GM04504 (cell line): ENCODE results near the gene KCNT1.

Source experiments
- DNase-seq: peaks from one replicate; pipeline ENCODE4 v3.0.0-alpha.2; 2012; ENCODE audit warnings: low read depth

KCNT1 gene

GRCh38 chr9:135798263-135798585 lies 96.2 kb downstream of the KCNT1 start:
- DNase-seq = no peak

GRCh38 chr9:135799261-135799660 lies 97.3 kb downstream of the KCNT1 start:
- no peak for DNase-seq

- no peak for DNase-seq
Measured at GRCh38 chr9:135801070-135801469, 99.1 kb downstream of the KCNT1 start.

GRCh38 chr9:135802876-135803419 lies 101.0 kb downstream of the KCNT1 start:
- no peak for DNase-seq

- DNase-seq = no peak
Measured at GRCh38 chr9:135803441-135803840, 101.5 kb downstream of the KCNT1 start.

GRCh38 chr9:135804581-135805421 lies 102.8 kb downstream of the KCNT1 start:
- peak; percentile 2 for DNase-seq

- DNase-seq = no peak
Measured at GRCh38 chr9:135805422-135806022, 103.5 kb downstream of the KCNT1 start.

GRCh38 chr9:135809166-135809565 lies 107.2 kb downstream of the KCNT1 start:
- DNase-seq = peak; percentile 22

- DNase-seq = no peak
Measured at GRCh38 chr9:135810806-135811575, 109.0 kb downstream of the KCNT1 start.

- no peak for DNase-seq
Measured at GRCh38 chr9:135811801-135812200, 109.8 kb downstream of the KCNT1 start.

GRCh38 chr9:135812961-135813360 lies 111.0 kb downstream of the KCNT1 start:
- no peak for DNase-seq

GRCh38 chr9:135813671-135814290 lies 111.8 kb downstream of the KCNT1 start:
- DNase-seq = no peak

- no peak for DNase-seq
Measured at GRCh38 chr9:135814421-135815095, 112.6 kb downstream of the KCNT1 start.

GRCh38 chr9:135815413-135815812 lies 113.4 kb downstream of the KCNT1 start:
- DNase-seq = no peak

GRCh38 chr9:135815830-135816650 lies 114.1 kb downstream of the KCNT1 start:
- no peak for DNase-seq

GRCh38 chr9:135816651-135816970 lies 114.6 kb downstream of the KCNT1 start:
- DNase-seq = no peak

GRCh38 chr9:135817951-135818717 lies 116.1 kb downstream of the KCNT1 start:
- DNase-seq = no peak

GRCh38 chr9:135818718-135819475 lies 116.9 kb downstream of the KCNT1 start:
- DNase-seq = no peak

GRCh38 chr9:135819905-135820304 lies 117.9 kb downstream of the KCNT1 start:
- no peak for DNase-seq
